Breast epithelium (tissue), 3 donors: Measurements from ENCODE around the gene LEMD3.

Experiments used
- POLR2A ChIP-seq: fragments of 450-650 bp; IDR thresholded peaks from one replicate; pipeline ENCODE4 v1.6.1; 2016; ENCODE audit warnings: antibody characterized with exemption, mild to moderate bottlenecking, moderate library complexity
- POLR2AphosphoS5 ChIP-seq, 3 donors: sonication (generic); formaldehyde crosslinking; IDR thresholded peaks; one replicate each; pipeline ENCODE4 v1.6.1; 2017; ENCODE audit warnings: antibody characterized with exemption in 3 of 3
- TF ChIP-seq, protein P1 (sequence below), 3 donors: fragments of 450-650 bp; IDR thresholded peaks; one replicate each; pipeline ENCODE4 v1.5.1; 2016 to 2017; ENCODE audit warnings: antibody characterized with exemption in 3 of 3, mild to moderate bottlenecking in 3 of 3, moderate library complexity in 3 of 3

DNA sequence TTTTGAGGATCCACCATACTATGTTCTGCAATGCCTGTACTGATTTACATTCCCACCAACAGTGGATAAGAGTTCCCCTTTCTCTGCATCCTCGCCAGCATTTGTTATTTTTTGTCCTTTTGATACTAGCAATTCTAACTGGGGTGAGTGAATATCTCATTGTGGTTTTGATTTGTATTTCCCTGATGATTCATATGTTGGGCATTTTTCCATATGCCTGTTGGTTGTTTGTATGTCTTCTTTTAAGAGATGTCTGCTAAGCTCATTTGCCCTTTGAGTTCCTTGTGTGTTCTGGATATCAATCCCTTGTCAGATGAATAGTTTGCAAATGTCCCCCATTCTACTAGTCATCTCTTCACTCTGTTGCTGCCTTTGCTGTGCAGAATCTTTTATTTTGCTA is 60.1 kb downstream of the LEMD3 start:
- TF ChIP-seq, protein P1, sequence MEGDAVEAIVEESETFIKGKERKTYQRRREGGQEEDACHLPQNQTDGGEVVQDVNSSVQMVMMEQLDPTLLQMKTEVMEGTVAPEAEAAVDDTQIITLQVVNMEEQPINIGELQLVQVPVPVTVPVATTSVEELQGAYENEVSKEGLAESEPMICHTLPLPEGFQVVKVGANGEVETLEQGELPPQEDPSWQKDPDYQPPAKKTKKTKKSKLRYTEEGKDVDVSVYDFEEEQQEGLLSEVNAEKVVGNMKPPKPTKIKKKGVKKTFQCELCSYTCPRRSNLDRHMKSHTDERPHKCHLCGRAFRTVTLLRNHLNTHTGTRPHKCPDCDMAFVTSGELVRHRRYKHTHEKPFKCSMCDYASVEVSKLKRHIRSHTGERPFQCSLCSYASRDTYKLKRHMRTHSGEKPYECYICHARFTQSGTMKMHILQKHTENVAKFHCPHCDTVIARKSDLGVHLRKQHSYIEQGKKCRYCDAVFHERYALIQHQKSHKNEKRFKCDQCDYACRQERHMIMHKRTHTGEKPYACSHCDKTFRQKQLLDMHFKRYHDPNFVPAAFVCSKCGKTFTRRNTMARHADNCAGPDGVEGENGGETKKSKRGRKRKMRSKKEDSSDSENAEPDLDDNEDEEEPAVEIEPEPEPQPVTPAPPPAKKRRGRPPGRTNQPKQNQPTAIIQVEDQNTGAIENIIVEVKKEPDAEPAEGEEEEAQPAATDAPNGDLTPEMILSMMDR (IDR thresholded peaks at IDR 0.05): no peak
- TF ChIP-seq POLR2A (no peak), POLR2AphosphoS5 (IDR thresholded peaks at IDR 0.05) (no peak)
